SU-DHL-6 (cell line): ENCODE data around the gene RPL26.

ENCODE experiments used
- H2AFZ ChIP-seq: fragments of 200-600 bp; sonication (generic); 2 replicates; pipeline ENCODE4 v1.6.1; 2014; ENCODE audit warnings: low read depth, mild to moderate bottlenecking, moderate library complexity, mixed read lengths, antibody characterized with exemption, low read length; ENCODE audit not compliant: severe bottlenecking
- H3F3A ChIP-seq: fragments of 200-600 bp; shearing (Covaris generic); 2 replicates; pipeline ENCODE4 v1.6.0; 2016; ENCODE audit warnings: antibody characterized with exemption, mild to moderate bottlenecking; ENCODE audit not compliant: insufficient read depth
- H3K27ac ChIP-seq: fragments of 200-600 bp; sonication (generic); 2 replicates; pipeline ENCODE4 v1.5.1; 2016; ENCODE audit warnings: low read depth, mild to moderate bottlenecking, low read length, moderate library complexity, mixed read lengths
- H3K27me3 ChIP-seq: fragments of 200-600 bp; sonication (generic), shearing (Covaris generic); 2 replicates; pipeline ENCODE4 v1.6.0; 2014; ENCODE audit warnings: mild to moderate bottlenecking, low read length
- H3K36me3 ChIP-seq: fragments of 200-600 bp; sonication (generic); 2 replicates; pipeline ENCODE4 v1.6.1; 2014; ENCODE audit warnings: mild to moderate bottlenecking, low read length, mixed read lengths
- H3K4me2 ChIP-seq: fragments of 300-600, 200-600 bp; shearing (Covaris generic), sonication (generic); 2 replicates; pipeline ENCODE4 v1.6.0; 2014; ENCODE audit warnings: low read length, low read depth, mild to moderate bottlenecking; ENCODE audit not compliant: poor library complexity, severe bottlenecking
- H3K4me3 ChIP-seq: fragments of 200-600 bp; sonication (generic); 2 replicates; pipeline ENCODE4 v1.5.1; 2014; ENCODE audit warnings: antibody characterized with exemption, low read length, mild to moderate bottlenecking, mixed read lengths; ENCODE audit not compliant: insufficient read depth, poor library complexity, severe bottlenecking
- H3K79me2 ChIP-seq: fragments of 200-600 bp; sonication (generic); 2 replicates; pipeline ENCODE4 v1.6.1; 2014; ENCODE audit warnings: mild to moderate bottlenecking, low read length, moderate library complexity; ENCODE audit not compliant: insufficient read depth
- H3K9ac ChIP-seq: fragments of 200-600 bp; sonication (generic); 2 replicates; pipeline ENCODE4 v1.7.0; 2014; ENCODE audit warnings: mild to moderate bottlenecking, low read length
- H3K9me2 ChIP-seq: fragments of 200-600 bp; sonication (generic); replicated peaks from 2 replicates; pipeline ENCODE4 v1.6.1; 2014; ENCODE audit warnings: low read length; ENCODE audit not compliant: insufficient read depth
- H3K9me3 ChIP-seq: fragments of 200-600 bp; sonication (generic); 2 replicates; pipeline ENCODE4 v1.6.1; 2014; ENCODE audit warnings: low read length, mixed read lengths; ENCODE audit not compliant: insufficient read depth
- H4K20me1 ChIP-seq: fragments of 200-600 bp; sonication (generic); 2 replicates; pipeline ENCODE4 v1.6.1; 2014; ENCODE audit warnings: low read depth, mild to moderate bottlenecking, antibody characterized with exemption, low read length, moderate library complexity, mixed read lengths
- CTCF ChIP-seq: fragments of 200-600 bp; sonication (generic); IDR thresholded peaks from one replicate; pipeline ENCODE4 v1.5.1; 2017; ENCODE audit warnings: antibody characterized with exemption, mild to moderate bottlenecking, low read length, moderate library complexity; ENCODE audit not compliant: insufficient read depth, poor library complexity, severe bottlenecking
- EZH2phosphoT487 ChIP-seq: fragments of 200-600 bp; sonication (generic), shearing (Covaris generic); conservative IDR thresholded peaks from 2 replicates; pipeline ENCODE4 v1.6.1; 2018; ENCODE audit warnings: mild to moderate bottlenecking, antibody characterized with exemption, low read length, moderate library complexity, mixed read lengths

Gene RPL26

GRCh38 chr17:8333281-8333680 lies 49.7 kb downstream of the RPL26 start:
- Histone ChIP-seq H3K27me3 (no peaks in the 10 kb centered on the region), H2AFZ (no peak overlapping the region), H4K20me1 (no peaks in the 10 kb centered on the region), H3K9me2 (no peaks in the 10 kb centered on the region), H3K9ac (no peak overlapping the region), H3K79me2 (no peaks in the 10 kb centered on the region), H3F3A (no peaks in the 10 kb centered on the region), H3K4me2 (no peak overlapping the region), H3K4me3 (no peak overlapping the region), H3K27ac (no peak overlapping the region), H3K36me3 (no peaks in the 10 kb centered on the region), H3K9me3 (no peaks in the 10 kb centered on the region)
- TF ChIP-seq CTCF (no peak), EZH2phosphoT487 (no peak)

GRCh38 chr17:8332688-8333087 lies 50.3 kb downstream of the RPL26 start:
- no peak overlapping the region for H3K4me3 ChIP-seq

DNA sequence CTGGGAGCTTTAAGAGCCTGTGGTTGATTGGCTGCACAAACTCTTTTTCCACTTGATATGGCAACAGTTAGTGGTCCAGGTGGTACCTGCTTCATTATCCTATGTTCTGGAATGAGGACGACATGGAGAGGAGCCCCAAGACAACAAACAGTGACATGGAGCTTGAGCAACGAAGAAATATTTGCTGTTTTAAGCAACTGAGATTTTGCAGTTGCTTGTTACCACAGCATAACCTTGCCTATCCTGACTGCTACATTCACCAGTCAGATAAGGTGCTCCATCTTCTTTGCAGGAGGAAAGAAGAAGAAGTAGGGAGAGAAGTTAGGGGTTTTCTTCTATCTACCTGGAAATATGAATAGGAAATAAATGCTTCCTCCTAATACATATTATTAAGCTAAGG lies 50.9 kb downstream of the RPL26 start:
- Histone ChIP-seq H3K9me3 (no peaks in the 10 kb centered on the region), H3K79me2 (no peaks in the 10 kb centered on the region), H3K4me3 (no peak overlapping the region), H3K9ac (no peak overlapping the region), H3K27me3 (no peaks in the 10 kb centered on the region), H4K20me1 (no peaks in the 10 kb centered on the region), H3K27ac (no peak overlapping the region), H3K4me2 (no peak overlapping the region), H3F3A (no peaks in the 10 kb centered on the region), H3K9me2 (no peaks in the 10 kb centered on the region), H2AFZ (no peak overlapping the region), H3K36me3 (no peaks in the 10 kb centered on the region)
- no peak for TF ChIP-seq CTCF

More at GRCh38 chr17:8332688-8333087, 50.3 kb downstream of the RPL26 start:
- Histone ChIP-seq H3K27ac (no peak overlapping the region), H3K4me2 (no peak overlapping the region), H3K9me2 (no peaks in the 10 kb centered on the region), H3K9ac (no peak overlapping the region), H3K27me3 (no peaks in the 10 kb centered on the region), H3K36me3 (no peaks in the 10 kb centered on the region), H4K20me1 (no peaks in the 10 kb centered on the region), H3K79me2 (no peaks in the 10 kb centered on the region), H3F3A (no peaks in the 10 kb centered on the region), H3K9me3 (no peaks in the 10 kb centered on the region), H2AFZ (no peak overlapping the region)
- TF ChIP-seq CTCF: no peak
- no peak for TF ChIP-seq EZH2phosphoT487
